ENCODE measurements around the gene SOD1.
"Not testable (repeated sequence)": the region's sequence is repeated elsewhere in the genome, so short reads cannot be mapped to it uniquely, and the experiment has no call there.

SOD1 gene

GRCh38 chr21:31659536-31660258, at the start of gene SOD1:
TSS of gene SOD1 (plus strand) at chr21:31659693. CDS start at chr21:31659770, 77 bp downstream.
- peak; percentile 97 for DNase-seq

- no peak for DNase-seq
Observed at GRCh38 chr21:31611445-31611844, 48.0 kb upstream of the SOD1 start.

- no peak for DNase-seq
Observed at GRCh38 chr21:31612894-31613785, 46.4 kb upstream of the SOD1 start.

- DNase-seq = no peak
Observed at GRCh38 chr21:31614705-31615104, 44.8 kb upstream of the SOD1 start.

- DNase-seq = no peak
Observed at GRCh38 chr21:31616216-31616615, 43.3 kb upstream of the SOD1 start.

GRCh38 chr21:31618696-31619430, 40.6 kb upstream of the SOD1 start:
- DNase-seq = no peak

GRCh38 chr21:31622397-31622796, 37.1 kb upstream of the SOD1 start:
- no peak for DNase-seq

GRCh38 chr21:31623664-31624063, 35.8 kb upstream of the SOD1 start:
- DNase-seq = no peak

- no peak for DNase-seq
Observed at GRCh38 chr21:31624181-31624580, 35.3 kb upstream of the SOD1 start.

- no peak for DNase-seq
Observed at GRCh38 chr21:31624961-31625491, 34.5 kb upstream of the SOD1 start.

- no peak for DNase-seq
Observed at GRCh38 chr21:31629972-31630711, 29.4 kb upstream of the SOD1 start.

- not testable (repeated sequence) for DNase-seq
Observed at GRCh38 chr21:31631881-31632280, 27.6 kb upstream of the SOD1 start.

GRCh38 chr21:31634993-31635392, 24.5 kb upstream of the SOD1 start:
- no peak for DNase-seq

- DNase-seq = no peak
Observed at GRCh38 chr21:31636874-31637273, 22.6 kb upstream of the SOD1 start.

- no peak for DNase-seq
Observed at GRCh38 chr21:31641416-31641922, 18.0 kb upstream of the SOD1 start.

GRCh38 chr21:31644643-31645042, 14.8 kb upstream of the SOD1 start:
- no peak for DNase-seq

GRCh38 chr21:31647650-31648049, 11.8 kb upstream of the SOD1 start:
- no peak for DNase-seq

- DNase-seq = no peak
Observed at GRCh38 chr21:31650930-31651329, 8.6 kb upstream of the SOD1 start.

GRCh38 chr21:31651491-31651890, 8.0 kb upstream of the SOD1 start:
- DNase-seq = not testable (repeated sequence)

GRCh38 chr21:31654340-31654739, 5.2 kb upstream of the SOD1 start:
- DNase-seq = no peak

GRCh38 chr21:31654821-31655580, 4.5 kb upstream of the SOD1 start:
- not testable (repeated sequence) for DNase-seq

Measured in stimulated activated CD4-positive, alpha-beta T cell treated with anti-CD3 and anti-CD28 coated beads, Interleukin-4, amount 100 ng/mL, for 1 hour (primary cell).